Stimulated activated CD8-positive, alpha-beta memory T cell treated with anti-CD3 and anti-CD28 coated beads, Interleukin-15, amount 100 ng/mL, for 1 hour (primary cell): ENCODE results near the gene FEZF1.

Experiments
- DNase-seq: peaks from one replicate; pipeline ENCODE4 v3.0.0-alpha.2; 2020; ENCODE audit warnings: low read depth

The FEZF1 gene

DNA sequence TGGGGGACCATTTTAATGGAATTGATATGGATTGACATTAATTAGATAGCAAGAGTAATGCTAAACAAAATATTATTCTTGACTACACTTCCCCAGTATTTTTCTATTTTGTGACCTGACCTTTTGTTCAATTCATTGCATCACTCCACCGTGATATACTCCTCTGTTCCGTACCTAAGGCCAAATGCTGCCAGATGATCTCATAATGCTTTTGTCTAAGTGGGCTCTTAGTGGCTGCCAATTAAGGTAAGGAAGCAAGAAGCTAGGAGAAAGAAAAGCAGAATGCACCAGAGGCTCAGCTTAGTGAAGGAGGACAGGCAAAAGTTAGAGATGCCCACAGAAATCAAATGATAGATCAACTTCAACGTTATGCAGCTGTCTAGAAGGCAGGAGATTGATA is 36.4 kb downstream of the FEZF1 start:
- no peak for DNase-seq

- no peak for DNase-seq
Observed at GRCh38 chr7:122262246-122262645, 42.3 kb downstream of the FEZF1 start.

DNA sequence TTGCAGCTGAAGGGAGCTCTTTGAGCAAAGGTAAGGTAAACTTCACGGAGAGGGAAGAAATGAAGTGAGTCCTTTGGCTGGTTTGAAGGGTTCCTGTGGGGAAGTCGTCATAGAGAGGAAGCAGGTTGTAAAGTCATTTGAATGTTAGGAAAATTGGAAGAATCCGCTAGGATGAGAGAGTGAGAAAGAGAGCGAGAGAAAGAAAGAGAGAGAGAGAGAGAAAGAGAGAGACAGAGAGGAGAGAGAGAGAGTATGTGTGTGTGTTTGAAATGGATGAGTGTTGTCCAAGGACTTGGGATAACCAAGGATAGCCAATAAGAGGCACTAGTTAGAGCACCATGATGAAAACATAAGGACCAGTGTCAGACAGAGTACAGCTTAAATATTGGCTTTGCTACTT is 43.1 kb downstream of the FEZF1 start:
- DNase-seq = no peak

- no peak for DNase-seq
Observed at GRCh38 chr7:122261016-122261415, 43.5 kb downstream of the FEZF1 start.

DNA sequence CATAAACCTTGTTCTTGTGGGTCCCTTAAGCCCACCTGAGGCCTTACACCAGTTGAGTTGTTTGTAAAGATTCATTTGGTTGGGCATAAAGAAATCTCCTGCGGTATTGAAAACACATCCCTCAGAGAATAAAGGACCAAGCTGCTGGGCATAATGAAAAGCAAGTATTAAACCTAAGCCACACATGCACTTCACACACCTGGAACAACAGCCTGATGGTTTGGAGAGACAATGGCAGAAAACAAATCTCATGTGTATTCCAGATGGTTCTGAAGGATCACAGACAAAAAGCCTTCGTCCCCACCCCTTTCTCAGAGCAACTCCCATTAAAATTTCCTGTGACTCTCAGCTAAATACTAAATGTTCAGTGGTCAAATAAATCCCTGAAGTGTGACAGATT is 44.2 kb downstream of the FEZF1 start:
- DNase-seq = no peak

DNA sequence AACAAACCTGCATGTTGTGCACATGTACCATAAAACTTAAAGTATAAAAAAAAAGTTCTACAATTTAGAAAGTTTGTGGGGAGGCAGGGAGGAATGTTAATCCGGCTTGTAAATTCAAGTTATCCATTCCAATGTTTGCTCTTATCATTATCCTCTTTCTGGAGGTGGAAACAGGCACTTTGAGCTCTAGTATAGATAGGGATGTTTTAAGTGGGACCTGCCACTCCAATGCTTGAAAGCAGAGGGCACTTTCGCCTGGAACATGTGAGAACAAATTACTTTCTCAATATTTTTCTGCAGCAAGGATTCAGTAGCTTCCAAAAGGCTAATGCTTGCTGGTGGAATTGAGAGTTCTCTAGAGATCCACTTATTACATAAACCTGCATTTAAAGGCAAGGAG is 45.6 kb downstream of the FEZF1 start:
- DNase-seq = no peak

DNA sequence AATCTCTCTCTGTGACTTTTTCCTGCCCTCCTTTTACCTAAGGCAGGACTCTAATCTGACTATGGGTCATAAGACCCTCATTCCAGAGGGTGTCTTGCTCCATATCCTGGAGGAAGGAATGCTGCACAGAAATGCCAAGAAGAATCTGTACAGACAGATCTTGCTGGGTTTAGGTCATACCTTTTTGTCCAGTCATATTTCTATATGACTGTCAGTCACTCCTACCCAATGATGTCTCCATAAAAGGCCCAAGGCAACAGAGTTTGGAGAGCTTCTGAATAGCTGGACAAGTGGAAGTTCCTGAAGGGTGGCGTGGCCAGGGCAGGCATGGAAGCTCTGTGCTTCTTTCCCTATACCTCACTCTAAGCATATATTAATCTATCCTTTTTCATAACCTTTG is 47.5 kb downstream of the FEZF1 start:
- DNase-seq = no peak

- no peak for DNase-seq
Observed at GRCh38 chr7:122256046-122256445, 48.5 kb downstream of the FEZF1 start.

GRCh38 chr7:122255454-122255853 is 49.1 kb downstream of the FEZF1 start:
- no peak for DNase-seq
